HepG2 (cell line): ENCODE data around the gene MEP1B. TPM values are rescaled to one million over a fixed set of nuclear protein-coding genes. Genes with fewer than 3 reads are reported as not detected.

Source experiments
- ATAC-seq: fragments of 200-7000 bp; cut with Tn5 transposase; 3 replicates; pipeline ENCODE4 v1.9.1; 2020; ENCODE audit warnings: mild to moderate bottlenecking, moderate library complexity
- BruUV-seq: library from RNA; stranded (reverse); fragments of 400-500 nt; replicated peaks from 2 replicates; lab custom pipeline; 2021; lab: Mats Ljungman, UMichigan
- CTCF ChIA-PET: fragments of 300-600 bp; formaldehyde crosslinking; extraction: SDS; loops from one replicate; lab custom pipeline; 2021; ENCODE audit warnings: low total read pairs, inconsistent platforms, low intra/inter-chr PET ratio; lab: Yijun Ruan, JAX
- POLR2A ChIA-PET: fragments of 350-600 bp; sonication (Branson Sonifier 250); formaldehyde crosslinking; loops from one replicate; lab custom pipeline; 2020; ENCODE audit warnings: antibody characterized with exemption, inconsistent platforms; lab: Yijun Ruan, JAX
- DNase-seq: peaks from one replicate; pipeline ENCODE4 v3.0.0-alpha.2; 2015; ENCODE audit warnings: low spot score
- FAIRE-seq: peaks from 3 replicates; lab custom pipeline; 2011; peaks lifted over from hg19 to GRCh38; lab: Jason Lieb, UNC
- H2AFZ ChIP-seq: one replicate; pipeline ENCODE4 v1.6.1; 2011; ENCODE audit warnings: low read length, inconsistent platforms
- H3K27ac ChIP-seq: fragments of 300-600 bp; 3 replicates; pipeline ENCODE4 v1.8.0; 2011; ENCODE audit warnings: mixed run types, mild to moderate bottlenecking, mixed read lengths, low read length, inconsistent platforms; ENCODE audit not compliant: insufficient read depth; ENCODE audit errors: extremely low read length
- H3K27me3 ChIP-seq, 2 experiments: fragments of 200-600 bp in 1 of 2; 2 replicates in 1 of 2; 3 replicates in 1 of 2; pipeline versions ENCODE4 v1.6.0 to v1.8.0; 2011; ENCODE audit warnings: low read length in 2 of 2, mild to moderate bottlenecking in 2 of 2, moderate library complexity in 2 of 2, inconsistent platforms in 1 of 2; ENCODE audit not compliant: insufficient read depth in 2 of 2, control insufficient read depth in 1 of 2
- H3K36me3 ChIP-seq, 2 experiments: fragments of 200-600 bp in 1 of 2; replicated peaks in 1 of 2; 2 replicates in 1 of 2; 3 replicates in 1 of 2; pipeline versions ENCODE4 v1.5.1 to v1.8.0; 2011; ENCODE audit warnings: low read length in 2 of 2, inconsistent platforms in 1 of 2; ENCODE audit not compliant: insufficient read depth in 2 of 2, control insufficient read depth in 1 of 2
- H3K4me1 ChIP-seq: 2 replicates; pipeline ENCODE4 v1.5.1; 2012; ENCODE audit warnings: low read length, inconsistent platforms; ENCODE audit not compliant: insufficient read depth
- H3K4me2 ChIP-seq: 2 replicates; pipeline ENCODE4 v1.6.0; 2011; ENCODE audit warnings: low read depth, low read length, inconsistent platforms
- H3K4me3 ChIP-seq, 3 experiments: fragments of 200-600 bp in 1 of 3; sonication (generic), shearing (Covaris generic) in 1 of 3; replicated peaks in 1 of 3; 2 replicates each; pipeline ENCODE4 v1.5.1; 2011 to 2016; ENCODE audit warnings: low read length in 3 of 3, inconsistent platforms in 2 of 3, low read depth in 2 of 3, mild to moderate bottlenecking in 2 of 3, control low read depth in 1 of 3, mixed read lengths in 1 of 3; ENCODE audit not compliant: insufficient read depth in 1 of 3
- H3K79me2 ChIP-seq: one replicate; pipeline ENCODE4 v1.6.1; 2011; ENCODE audit warnings: low read length, inconsistent platforms; ENCODE audit not compliant: insufficient read depth
- H3K9ac ChIP-seq: 2 replicates; pipeline ENCODE4 v1.6.0; 2011; ENCODE audit warnings: mild to moderate bottlenecking, low read depth, low read length, inconsistent platforms; ENCODE audit not compliant: insufficient read depth
- H3K9me3 ChIP-seq: 2 replicates; pipeline ENCODE4 v1.5.1; 2012; ENCODE audit warnings: mild to moderate bottlenecking, low read length
- H4K20me1 ChIP-seq: 2 replicates; pipeline ENCODE4 v1.6.0; 2011; ENCODE audit warnings: inconsistent platforms, mild to moderate bottlenecking, low read length, moderate library complexity; ENCODE audit not compliant: insufficient read depth
- BORCS8-MEF2B ChIP-seq: sonication (generic); formaldehyde crosslinking; IDR thresholded peaks from 2 replicates; pipeline ENCODE4 v1.8.0; 2022; ENCODE audit warnings: mild to moderate bottlenecking, missing genetic modification reagents
- JDP2 ChIP-seq: sonication (generic); formaldehyde crosslinking; IDR thresholded peaks from 2 replicates; pipeline ENCODE4 v1.8.1; 2022; ENCODE audit warnings: missing genetic modification reagents, borderline replicate concordance
- PATZ1 ChIP-seq: sonication (generic); formaldehyde crosslinking; IDR thresholded peaks from 2 replicates; pipeline ENCODE4 v1.4.0; 2020; ENCODE audit warnings: missing genetic modification reagents
- SAP130 ChIP-seq: IDR thresholded peaks from 2 replicates; pipeline ENCODE4 v1.6.1; 2016; ENCODE audit warnings: low read depth
- TFAP4 ChIP-seq: sonication (generic); IDR thresholded peaks from 2 replicates; pipeline ENCODE4 v1.6.1; 2016; ENCODE audit warnings: low read depth, borderline replicate concordance
- U2AF1 ChIP-seq: fragments of 200-400 bp; formaldehyde crosslinking; optimal IDR thresholded peaks from 2 replicates; pipeline ENCODE3; 2017; ENCODE audit warnings: mild to moderate bottlenecking, low read depth, low read length
- WIZ ChIP-seq: sonication (generic); formaldehyde crosslinking; IDR thresholded peaks from 2 replicates; pipeline ENCODE4 v1.5.1; 2020; ENCODE audit warnings: mild to moderate bottlenecking, missing genetic modification reagents
- YEATS2 ChIP-seq: sonication (generic); formaldehyde crosslinking; IDR thresholded peaks from 2 replicates; pipeline ENCODE4 v1.4.0; 2020; ENCODE audit warnings: missing genetic modification reagents, borderline replicate concordance
- ZBTB2 ChIP-seq: sonication (generic); formaldehyde crosslinking; IDR thresholded peaks from 2 replicates; pipeline ENCODE4 v1.8.0; 2022; ENCODE audit warnings: low read depth, missing genetic modification reagents
- ZBTB38 ChIP-seq: sonication (generic); formaldehyde crosslinking; IDR thresholded peaks from 2 replicates; pipeline ENCODE4 v1.5.1; 2020; ENCODE audit warnings: mild to moderate bottlenecking, missing genetic modification reagents
- ZNF17 ChIP-seq: sonication (generic); formaldehyde crosslinking; IDR thresholded peaks from 2 replicates; pipeline ENCODE4 v1.5.0; 2020; ENCODE audit warnings: mild to moderate bottlenecking, missing genetic modification reagents
- ZNF382 ChIP-seq: sonication (generic); formaldehyde crosslinking; IDR thresholded peaks from 2 replicates; pipeline ENCODE4 v1.5.0; 2020; ENCODE audit warnings: missing genetic modification reagents, mild to moderate bottlenecking, borderline replicate concordance
- ZNF850 ChIP-seq: sonication (generic); formaldehyde crosslinking; conservative IDR thresholded peaks from 2 replicates; pipeline ENCODE4 v1.9.0; 2021; ENCODE audit warnings: mild to moderate bottlenecking, missing genetic modification reagents
- WGBS: methylation state at CpG from one replicate; pipeline ENCODE4 v1.1.6; 2017; ENCODE audit warnings: low lambda C conversion rate; 5-methylcytosine and 5-hydroxymethylcytosine counted together
- in situ Hi-C: cut with HindIII; loops from 2 replicates; pipeline ENCODE4 v1.10.0; 2017; ENCODE audit warnings: low pct_unique_long_range_greater_than_20kb; ENCODE audit not compliant: extremely low pct_ligation_motif_present
- intact Hi-C: fragments of 100-400 bp; cut with micrococcal nuclease; formaldehyde crosslinking; loops from one replicate; pipeline ENCODE4 v1.10.0; 2022; ENCODE audit not compliant: unreplicated experiment
- polyA plus RNA-seq, 8 experiments: library from polyadenylated mRNA; depleted of rRNA in 3 of 8; stranded (reverse) in 7 of 8; unstranded in 1 of 8; fragments of >200 nt; fragmentation: Illumina TruSeq in 4 of 8; extraction: Trizol in 4 of 8; gene quantifications; 2 replicates each; pipeline versions ENCODE4 v1.2.1 to v1.2.3, GENCODE V29; 2011 to 2016; ENCODE audit warnings: low read depth in 4 of 8, missing spikeins in 1 of 8, mixed read lengths in 1 of 8; ENCODE audit not compliant: insufficient read depth in 1 of 8
- total RNA-seq, 5 experiments: library from RNA; depleted of rRNA; stranded (reverse); fragments of >200 nt; fragmentation: Illumina TruSeq; extraction: Trizol; gene quantifications; 2 replicates each; pipeline ENCODE4 v1.2.3, GENCODE V29; 2016; ENCODE audit warnings: low read depth in 1 of 5
- TF ChIP-seq, protein P1 (sequence below): sonication (generic); formaldehyde crosslinking; IDR thresholded peaks from 2 replicates; pipeline ENCODE4 v1.9.0; 2021; ENCODE audit warnings: missing genetic modification reagents, mild to moderate bottlenecking, borderline replicate concordance

The MEP1B gene
- total and polyA plus RNA-seq, 2 of the 13 experiments (the other 11 are each of a cell fraction or from before 2014, with no cell fraction given) = not detected

DNA sequence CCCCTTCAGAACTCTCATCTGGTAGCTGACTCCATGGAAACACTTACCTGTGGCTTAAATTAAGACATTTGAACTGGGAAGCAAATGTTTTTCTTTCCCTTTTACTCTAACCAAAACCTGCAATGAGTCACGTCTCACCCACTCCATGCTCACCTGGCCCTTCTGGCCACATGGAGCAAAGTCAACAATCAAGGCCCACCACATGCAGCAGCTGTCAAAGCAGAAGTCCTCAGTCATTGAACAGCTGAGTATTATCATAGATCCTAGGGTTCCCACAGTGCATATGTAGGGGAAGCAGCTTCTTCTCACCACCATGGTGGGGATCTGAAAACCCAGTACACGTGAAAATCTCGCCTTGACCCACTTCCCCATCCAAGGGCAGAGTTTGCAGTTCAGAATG, 12.3 kb upstream of the MEP1B start:
- ATAC-seq = no peak
- intact Hi-C loops = no loop called here

More for the DNA sequence above, 12.3 kb upstream of the MEP1B start:
- H3K4me2 ChIP-seq = no peak overlapping the region
- H3K9ac ChIP-seq = no peak overlapping the region
- CTCF ChIA-PET = no interaction called here
- 5% methylated on average over 3 of the region's 3 CpGs for WGBS
- no peaks in the 10 kb centered on the region for H4K20me1 ChIP-seq
- H3K79me2 ChIP-seq = no peaks in the 10 kb centered on the region
- FAIRE-seq = no peak
- POLR2A ChIA-PET = no interaction called here
- H3K27me3 ChIP-seq = no peaks in the 10 kb centered on the region
- H3K9me3 ChIP-seq = no peaks in the 10 kb centered on the region
- no peak overlapping the region for H3K27ac ChIP-seq
- in situ Hi-C loops = no loop called here
- BruUV-seq = no TSS peak
- TF ChIP-seq BORCS8-MEF2B (CRISPR knock-in tag) = no peak
- no peak for TF ChIP-seq PATZ1
- TF ChIP-seq ZBTB2 = no peak
- no peak for TF ChIP-seq U2AF1
- TF ChIP-seq, protein P1, sequence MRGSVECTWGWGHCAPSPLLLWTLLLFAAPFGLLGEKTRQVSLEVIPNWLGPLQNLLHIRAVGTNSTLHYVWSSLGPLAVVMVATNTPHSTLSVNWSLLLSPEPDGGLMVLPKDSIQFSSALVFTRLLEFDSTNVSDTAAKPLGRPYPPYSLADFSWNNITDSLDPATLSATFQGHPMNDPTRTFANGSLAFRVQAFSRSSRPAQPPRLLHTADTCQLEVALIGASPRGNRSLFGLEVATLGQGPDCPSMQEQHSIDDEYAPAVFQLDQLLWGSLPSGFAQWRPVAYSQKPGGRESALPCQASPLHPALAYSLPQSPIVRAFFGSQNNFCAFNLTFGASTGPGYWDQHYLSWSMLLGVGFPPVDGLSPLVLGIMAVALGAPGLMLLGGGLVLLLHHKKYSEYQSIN = no peak
- TF ChIP-seq TFAP4 = peak; percentile 32; the same call in 1 of the 2 replicates
- no peak for TF ChIP-seq ZNF382 (CRISPR knock-in tag)
- no peak for TF ChIP-seq YEATS2 (CRISPR knock-in tag)
- no peak for TF ChIP-seq JDP2 (CRISPR knock-in tag)
- TF ChIP-seq SAP130 (CRISPR knock-in tag) = peak; percentile 31; the same call in 1 of the 2 replicates
- no peak for TF ChIP-seq WIZ
- no peak for TF ChIP-seq ZNF17 (CRISPR knock-in tag)
- no peak for TF ChIP-seq ZNF850 (CRISPR knock-in tag)
- no peak for TF ChIP-seq ZBTB38 (CRISPR knock-in tag)
- TF ChIP-seq, all 625 proteins: peak for 2
- Histone ChIP-seq H3K36me3 (no peaks in the 10 kb centered on the region), H2AFZ (no peak overlapping the region), H3K4me1 (no peaks in the 10 kb centered on the region), H3K4me3 (no peak overlapping the region)
- DNase-seq = no peak
